HG03460 (cell line): ENCODE results near the gene GALNT3.

Experiments used
- ATAC-seq: cut with Tn5 transposase; IDR thresholded peaks from one replicate; pipeline ENCODE4 v1.9.1; 2021; ENCODE audit not compliant: unreplicated experiment

Gene GALNT3

DNA sequence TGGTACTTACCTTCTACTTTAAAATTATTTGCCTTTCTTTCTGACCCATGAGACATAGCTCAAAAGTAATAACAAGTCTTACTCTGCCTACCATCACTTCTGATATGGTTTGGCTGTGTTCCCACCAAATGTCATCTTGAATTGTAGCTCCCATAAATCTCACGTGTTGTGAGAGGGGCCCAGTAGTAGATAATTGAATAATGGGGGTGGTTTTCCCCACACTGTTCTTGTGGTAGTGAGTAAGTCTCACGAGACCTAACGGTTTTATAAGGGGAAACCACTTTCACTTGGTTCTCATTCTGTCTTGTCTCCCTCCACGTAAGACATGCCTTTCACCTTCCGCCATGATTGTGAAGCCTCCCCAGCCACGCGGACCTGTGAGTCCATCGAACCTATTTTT lies 47.5 kb downstream of the GALNT3 start:
- ATAC-seq, result no peak

DNA sequence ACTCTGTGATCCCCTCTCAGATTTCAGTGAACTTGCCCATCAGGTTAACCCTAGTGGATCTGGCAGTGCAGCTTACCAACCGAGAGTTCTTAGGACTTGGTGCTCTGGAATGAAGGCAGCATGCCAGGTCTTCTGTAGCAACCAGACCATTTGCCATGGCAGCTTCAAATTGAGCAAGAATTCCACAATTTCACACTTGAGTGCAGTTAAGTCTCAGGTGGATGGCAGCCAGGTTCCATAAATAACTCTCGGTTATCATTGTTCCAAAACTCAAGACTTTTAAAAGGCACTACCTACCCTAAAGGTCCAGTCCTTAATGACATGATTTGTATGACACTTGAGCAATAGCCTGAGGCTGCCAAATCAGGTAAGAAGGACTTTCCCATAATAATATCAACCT lies 48.1 kb downstream of the GALNT3 start:
- no peak for ATAC-seq

DNA sequence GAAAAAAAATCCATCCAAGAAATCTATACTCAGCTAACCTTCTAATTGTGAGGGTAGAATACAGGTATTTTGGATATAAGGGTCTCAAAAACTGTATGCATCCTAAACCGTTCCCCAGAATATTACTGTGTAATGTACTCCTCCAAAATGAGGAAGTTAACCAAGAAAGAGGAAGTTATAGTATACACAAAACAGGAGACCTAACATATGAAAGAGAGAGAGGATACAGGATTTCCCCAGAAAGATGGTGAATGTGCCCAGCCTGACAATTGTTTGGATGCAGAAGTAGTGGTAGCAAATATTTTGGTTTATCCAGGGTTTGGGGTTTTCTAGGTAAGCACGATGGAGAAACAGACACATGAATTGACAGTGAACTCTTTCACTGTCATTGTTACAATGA lies 50.6 kb downstream of the GALNT3 start:
- ATAC-seq, result peak; percentile 95

DNA sequence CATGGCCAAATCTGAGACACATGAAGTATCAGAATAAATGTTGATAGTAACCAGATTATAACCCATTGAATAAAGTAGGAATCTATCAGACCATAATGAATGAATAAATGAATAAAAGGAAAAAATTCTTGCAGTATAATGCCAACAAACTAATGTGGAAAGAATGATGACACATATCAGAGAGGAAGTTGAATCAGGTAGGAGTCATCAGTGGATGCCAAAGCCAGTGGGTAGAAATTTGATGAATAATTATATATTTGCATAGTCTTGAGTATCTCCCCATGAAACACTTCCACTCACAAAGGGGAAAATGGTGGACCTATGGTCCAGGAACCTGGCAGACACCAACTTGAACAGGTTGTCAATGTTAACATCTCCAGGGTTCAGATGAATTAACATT lies 68.6 kb downstream of the GALNT3 start:
- ATAC-seq, result no peak

DNA sequence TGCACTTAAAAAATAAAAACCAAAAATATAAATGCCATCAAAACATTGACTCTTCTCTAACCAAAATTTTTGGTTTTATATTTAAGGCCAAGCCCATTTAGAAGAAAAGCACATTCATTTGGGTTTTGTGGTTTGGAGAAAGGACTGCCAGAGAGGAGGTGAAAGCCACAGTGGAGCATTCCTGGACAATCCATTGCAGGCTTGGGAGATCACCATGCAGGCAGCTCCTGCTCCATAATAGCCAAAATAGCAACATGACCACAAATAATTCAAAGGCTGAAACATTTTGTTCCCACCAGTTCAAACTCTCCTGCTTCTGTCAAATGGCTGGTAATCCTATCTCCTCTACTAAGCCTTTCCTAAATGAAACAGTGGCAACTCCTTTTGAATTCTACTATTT lies 73.5 kb downstream of the GALNT3 start:
- ATAC-seq, result no peak

DNA sequence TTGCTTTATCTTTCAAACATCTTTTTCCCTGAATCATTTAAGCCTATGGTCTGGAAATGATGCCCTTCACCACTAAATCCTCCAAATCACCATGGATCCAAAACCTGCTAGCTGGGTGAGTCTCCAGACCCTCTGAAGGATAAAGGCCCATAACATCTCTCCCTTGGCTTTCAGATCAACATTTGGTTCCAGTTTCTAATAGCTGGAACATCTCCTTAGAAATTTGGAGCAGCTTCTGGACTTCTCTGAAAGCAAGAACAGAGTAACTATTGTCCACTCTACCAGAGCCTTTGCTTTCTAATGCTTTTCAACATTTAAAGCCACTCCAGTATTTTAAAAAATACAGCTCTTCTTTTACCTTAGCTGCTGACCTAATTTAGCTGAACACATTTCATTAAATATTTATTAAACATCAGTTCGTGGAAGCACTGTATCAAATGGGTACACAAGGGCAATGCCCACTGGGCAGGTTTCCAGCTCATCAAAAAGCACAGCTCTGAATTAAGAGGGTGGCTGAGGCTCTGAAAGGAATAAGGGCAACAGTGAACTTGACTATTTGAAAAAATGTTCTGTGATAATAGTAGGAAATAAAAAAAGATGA lies 75.3 kb downstream of the GALNT3 start:
- ATAC-seq, result no peak

DNA sequence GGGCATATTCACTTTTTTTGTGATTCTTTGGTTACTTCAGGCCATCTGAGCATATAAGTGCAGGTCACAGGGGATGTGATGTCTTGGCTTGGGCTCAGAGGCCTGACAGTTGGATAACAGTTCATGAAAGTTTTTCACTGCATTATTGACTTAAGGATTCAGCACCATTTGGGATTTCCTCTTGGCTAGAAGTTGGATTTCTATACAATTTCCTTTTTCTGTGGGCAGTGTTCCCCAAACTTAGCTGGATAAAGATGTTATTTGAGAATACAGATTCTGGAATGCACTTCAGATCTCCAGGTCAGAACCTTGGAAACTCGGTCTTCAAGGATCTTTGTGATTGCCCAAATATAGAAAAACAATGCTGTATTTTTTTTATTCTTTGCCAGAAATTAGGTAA lies 78.0 kb downstream of the GALNT3 start:
- no peak for ATAC-seq

DNA sequence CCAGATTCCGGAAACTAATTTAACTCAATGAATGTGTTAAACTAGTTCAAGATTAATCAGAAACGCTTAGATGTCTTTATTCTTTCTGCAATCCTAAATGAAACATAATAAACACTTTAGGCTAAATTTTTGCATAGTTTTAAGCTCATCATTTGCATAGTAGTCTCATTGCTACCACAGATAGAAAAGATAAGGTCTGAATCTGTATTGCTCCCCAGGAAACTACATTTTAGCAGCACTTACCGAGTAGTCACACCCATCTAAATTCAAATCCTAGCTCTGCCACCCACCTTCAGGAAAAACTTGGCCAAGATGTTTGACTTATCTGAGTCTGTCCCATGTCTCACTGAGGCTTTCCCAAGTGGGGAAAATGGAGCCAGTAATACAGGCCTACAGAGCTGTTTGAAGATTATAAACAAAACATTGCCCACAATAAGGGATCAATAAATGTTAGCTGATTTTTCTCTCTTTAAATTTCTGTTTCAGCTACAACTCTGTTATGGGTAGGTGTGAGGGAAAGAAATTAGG lies 87.0 kb downstream of the GALNT3 start:
- ATAC-seq, result no peak

DNA sequence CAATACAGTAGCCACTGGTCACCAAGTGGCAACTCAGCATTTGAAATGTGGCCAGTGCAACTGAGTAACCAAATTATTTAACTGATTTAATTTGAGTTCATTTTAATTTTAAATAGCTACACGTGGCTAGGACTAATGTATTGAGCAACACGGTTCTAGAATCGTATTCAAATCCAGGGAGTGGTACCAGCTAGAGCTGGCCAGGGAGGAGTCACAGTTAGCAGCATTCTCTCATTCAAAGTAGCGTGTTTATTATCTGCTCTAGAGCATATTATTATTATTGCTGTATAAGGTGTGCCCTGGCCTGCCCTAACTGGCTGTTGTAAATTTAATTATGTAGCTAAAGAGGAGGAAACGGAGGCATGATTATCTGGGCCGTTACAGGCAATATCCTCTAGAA lies 92.9 kb downstream of the GALNT3 start:
- no peak for ATAC-seq

DNA sequence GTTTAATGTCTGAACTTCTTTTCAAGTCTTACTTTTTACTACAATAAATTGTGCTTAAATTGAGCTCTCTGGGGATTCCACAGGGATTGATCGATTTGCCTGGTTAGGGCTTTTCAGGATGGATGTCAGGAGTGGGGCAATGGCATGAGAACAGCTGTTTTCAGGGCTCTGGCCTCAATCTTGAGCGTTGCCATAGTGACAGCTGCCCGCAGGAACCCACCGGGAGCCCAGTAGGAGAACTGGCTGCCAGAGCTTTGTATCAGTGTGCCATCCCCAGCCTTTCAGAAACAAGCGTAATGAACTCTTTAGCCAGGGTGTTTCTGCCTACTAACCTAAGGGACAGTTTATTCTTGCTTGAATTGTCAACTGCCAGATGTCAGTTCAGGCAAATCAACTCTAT lies 93.5 kb downstream of the GALNT3 start:
- ATAC-seq, result no peak

DNA sequence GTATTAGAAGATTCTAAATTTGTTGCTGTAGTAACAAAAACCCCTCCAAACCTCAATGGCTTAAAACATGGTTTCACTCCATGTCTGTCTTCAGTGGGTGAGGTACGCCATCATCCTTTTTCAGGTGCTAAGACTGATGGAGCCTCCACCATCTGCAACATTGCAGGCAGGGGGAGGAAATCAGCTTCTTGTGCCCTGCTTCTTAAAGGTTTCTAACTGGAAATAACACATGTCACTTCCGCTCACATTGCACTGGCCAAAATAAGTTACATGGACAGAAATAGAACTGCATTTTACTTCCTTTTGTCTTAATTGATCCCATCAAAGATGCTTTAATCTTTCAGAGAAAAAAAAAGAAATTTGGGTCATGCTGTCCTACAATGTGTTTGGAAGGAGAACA lies 94.1 kb downstream of the GALNT3 start:
- no peak for ATAC-seq

DNA sequence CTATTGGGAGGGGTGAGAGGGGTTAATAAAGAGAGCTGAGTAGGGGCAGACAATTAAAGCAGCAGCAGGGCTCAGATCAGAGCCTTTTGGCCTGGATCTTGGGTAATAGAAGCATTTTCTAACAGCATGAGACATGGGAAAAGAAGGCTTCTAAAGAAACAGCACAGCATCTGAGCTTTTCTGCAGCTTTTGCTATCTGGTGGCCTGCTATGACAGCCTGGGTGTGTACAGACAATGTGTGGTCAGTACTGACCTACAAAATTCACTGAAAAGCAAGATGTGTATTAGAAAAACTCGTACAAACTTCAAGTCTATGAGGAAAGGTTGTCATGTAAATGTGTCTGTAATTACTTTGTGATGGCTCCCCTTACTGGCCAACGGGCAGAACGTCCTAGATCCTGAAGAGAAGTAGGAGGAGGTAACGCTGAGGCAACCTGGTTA lies 95.6 kb downstream of the GALNT3 start:
- ATAC-seq, result peak; percentile 81

DNA sequence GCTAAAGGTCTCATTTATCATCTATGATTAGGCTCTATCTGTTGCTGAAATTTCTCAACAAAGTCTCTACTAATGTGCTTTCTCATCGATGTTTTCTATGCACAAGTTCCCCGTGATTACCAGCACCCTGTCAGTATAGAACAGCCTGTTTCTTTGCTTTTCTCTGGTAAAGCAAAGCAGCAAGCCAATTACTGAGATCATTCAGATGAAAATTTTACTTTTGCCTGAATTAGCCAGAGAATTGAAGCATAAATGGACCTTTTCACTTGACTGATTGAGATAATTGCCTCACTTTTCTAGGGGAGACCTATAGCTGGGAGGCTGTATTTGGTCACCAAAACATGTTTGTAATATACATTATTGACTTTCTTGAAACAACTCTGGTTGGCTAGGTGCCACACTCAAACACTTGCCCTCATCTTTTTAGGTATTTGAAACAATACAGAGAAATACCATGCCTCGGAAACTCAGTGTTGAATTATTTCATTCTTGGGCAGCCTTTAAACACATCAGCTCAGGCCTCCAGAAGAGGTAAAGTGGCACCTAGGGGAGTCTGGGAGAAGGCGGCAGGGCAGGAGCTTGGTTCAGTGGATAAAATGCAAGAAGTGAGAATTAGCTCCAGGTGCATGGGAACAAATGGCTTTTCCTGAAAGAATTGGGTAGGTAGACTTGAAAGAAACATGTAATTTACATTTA lies 96.2 kb downstream of the GALNT3 start:
- no peak for ATAC-seq
